ENCODE measurements around the gene BAHD1.

The BAHD1 gene

DNA sequence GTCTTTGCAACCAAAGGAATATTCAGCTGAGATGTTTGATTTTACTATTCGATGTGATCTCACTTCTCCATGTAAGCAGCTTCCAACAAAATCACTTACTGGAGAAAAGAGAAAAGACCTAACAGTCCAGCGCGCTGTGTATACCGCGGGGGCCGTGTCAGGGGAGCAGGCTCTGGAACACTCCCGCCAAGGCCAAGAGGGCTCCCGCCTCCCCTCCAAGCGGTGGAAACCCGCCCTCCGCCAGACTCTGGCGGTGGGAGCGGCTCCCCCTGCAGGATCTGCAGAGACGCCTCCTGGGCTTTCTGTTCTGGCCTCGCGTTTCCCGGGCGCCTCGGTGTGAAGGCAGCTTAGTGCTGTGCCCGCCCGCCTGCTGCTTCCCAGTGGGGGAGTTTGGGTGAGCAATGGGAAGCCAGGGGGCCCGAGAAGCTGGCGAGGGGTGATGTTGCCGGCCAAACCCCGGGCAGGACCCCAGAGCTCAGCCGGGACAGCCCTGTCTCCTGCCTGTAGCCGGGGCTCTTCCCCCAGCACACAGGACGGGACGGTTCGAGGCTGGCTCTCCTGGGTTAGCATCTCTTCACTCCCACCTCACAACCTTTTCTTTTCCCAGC, 66.3 kb downstream of the BAHD1 start:
- DNase-seq = peak; percentile 58

DNA sequence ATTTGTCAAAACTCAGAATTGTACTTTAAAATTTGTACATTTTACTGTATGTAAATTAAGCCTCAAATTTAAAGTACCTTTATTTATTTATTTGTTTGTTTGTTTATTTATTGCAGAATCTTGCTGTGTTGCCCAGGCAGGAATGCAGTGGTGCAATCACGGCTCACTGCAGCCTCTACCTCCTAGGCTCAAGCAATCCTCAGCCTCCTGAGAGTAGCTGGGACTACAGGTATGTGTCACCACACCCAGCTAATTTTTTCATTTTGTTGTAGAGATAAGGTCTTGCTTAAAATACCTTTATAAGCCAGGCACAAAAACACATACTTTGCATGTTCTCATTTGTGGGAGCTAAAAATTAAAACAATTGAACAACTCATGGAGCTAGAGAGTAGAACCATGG, 67.5 kb downstream of the BAHD1 start:
- no peak for DNase-seq

DNA sequence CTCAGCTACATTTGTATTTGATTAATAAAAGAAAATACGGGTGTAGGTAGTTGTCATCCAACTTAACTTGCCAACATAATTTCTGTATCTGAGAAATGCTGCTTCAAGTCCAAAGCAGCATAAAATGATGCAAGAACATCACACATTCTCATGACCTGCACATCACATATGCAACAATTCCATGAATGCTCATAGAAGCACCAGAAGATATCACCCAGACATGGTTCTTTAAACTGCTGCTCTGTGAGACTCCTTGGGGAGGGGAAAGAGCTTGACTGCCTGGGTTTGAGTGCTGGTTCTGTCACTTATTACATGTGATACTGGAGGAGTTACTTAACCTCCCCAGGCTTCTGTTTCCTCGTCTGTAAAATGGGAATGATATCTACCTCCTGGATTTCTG, 69.4 kb downstream of the BAHD1 start:
- no peak for DNase-seq

DNA sequence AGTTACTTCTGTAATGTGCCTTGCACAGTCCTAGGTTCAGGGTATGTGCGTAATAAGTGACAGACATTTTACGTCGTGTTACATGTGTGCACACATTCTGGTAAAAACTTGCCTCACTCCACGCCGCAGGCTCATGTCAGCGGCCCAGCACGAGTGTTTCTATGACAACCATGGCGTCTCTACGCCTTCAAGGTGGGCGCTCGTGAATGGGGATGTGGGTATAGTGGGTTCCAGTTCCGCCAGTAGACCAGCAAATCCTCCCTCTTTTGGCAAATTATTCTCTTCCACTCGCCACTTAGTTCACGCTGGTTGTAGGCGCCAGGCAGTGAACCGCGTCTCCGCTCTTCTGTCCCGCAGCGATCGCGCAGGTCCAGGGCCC, 70.3 kb downstream of the BAHD1 start:
- DNase-seq = no peak

DNA sequence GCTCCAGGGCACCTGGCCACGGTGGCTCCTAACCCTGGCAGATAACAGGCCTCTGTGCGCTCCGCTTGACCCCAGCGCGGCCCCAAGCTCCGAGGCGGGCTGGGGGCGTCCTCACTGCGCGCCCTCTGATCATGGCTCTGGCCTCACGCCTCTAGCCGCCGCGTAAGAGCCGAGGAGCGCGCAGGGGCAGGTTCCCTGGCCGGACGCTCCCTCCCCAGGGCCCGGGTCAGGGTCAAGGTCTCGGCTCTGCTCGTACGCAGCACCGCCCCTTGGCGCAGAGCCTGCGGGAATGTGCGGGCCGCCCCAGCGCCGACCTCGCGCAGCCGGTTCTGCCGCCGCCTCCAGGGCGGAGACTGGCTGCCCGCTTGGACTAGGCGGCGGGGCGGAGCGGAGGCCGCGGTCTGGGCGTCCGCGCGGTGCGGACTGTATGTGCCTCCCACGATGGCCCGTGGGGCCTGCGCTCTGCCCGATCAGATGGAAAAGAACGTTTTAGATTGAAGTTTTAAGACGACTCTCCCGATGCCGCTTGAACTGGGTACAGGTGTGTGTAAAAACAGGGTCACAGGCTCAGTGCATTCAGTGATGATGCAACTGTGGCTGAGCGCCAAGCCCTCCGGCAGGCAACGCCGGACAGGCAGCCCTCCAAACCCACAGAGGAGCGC, 70.8 kb downstream of the BAHD1 start:
- DNase-seq = no peak

DNA sequence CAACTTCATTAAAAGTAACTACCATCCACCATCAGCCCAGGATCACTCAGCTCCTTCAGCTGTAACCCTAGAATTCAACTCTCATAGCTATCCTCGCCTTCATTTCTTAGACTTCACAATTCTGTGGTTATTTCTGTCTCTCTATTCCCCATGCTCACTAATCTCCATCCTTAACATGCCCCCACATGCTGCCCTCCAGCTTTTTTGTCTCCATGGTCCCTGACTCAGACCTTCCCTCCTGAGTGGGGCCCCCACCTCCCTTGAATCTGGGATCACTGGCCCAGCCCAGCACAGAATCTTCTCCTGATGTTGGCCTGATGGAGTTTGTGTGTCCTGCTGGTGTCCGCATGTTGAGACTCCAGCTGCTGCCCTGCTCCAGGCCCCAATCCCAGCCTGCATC, 71.7 kb downstream of the BAHD1 start:
- DNase-seq = no peak

DNA sequence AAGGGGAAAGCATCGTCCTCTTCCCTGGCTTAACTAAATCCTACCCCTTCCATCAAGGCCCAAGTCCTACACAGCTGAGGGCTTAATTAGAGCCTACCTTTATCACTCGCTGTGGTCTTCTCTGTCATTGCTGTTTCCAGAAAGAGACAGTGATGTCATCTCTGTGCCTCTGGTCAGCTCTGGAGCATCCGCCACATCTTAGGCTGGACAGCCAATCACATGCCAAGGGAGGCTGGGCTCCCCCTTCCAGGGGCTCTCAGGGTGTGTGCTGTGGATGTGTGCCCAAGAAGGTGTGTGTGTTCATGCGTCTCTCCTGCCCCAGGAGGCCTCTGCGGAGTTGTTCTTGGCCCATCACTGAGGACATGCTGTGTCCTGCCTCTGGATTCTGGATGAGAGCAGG, 72.9 kb downstream of the BAHD1 start:
- DNase-seq = no peak

GRCh38 chr15:40516322-40516721, 75.6 kb downstream of the BAHD1 start:
- DNase-seq = no peak
